IMR-90 (cell line): ENCODE measurements around the gene EFCC1. TPM values are rescaled to one million over a fixed set of nuclear protein-coding genes. Genes with fewer than 3 reads are reported as not detected.
"Not testable (repeated sequence)": the region's sequence is repeated elsewhere in the genome, so short reads cannot be mapped to it uniquely, and the experiment has no call there.

Experiments used
- ATAC-seq: fragments of 200-7000 bp; cut with Tn5 transposase; 2 replicates; pipeline ENCODE4 v1.9.1; 2020; ENCODE audit warnings: low read depth, mild to moderate bottlenecking, moderate library complexity
- BruUV-seq: library from RNA; stranded (reverse); fragments of 400-500 nt; replicated peaks from 2 replicates; lab custom pipeline; 2021; lab: Mats Ljungman, UMichigan
- CTCF ChIA-PET: fragments of 300-600 bp; formaldehyde crosslinking; extraction: SDS; loops from one replicate; lab custom pipeline; 2021; ENCODE audit warnings: antibody characterized with exemption; lab: Yijun Ruan, JAX
- POLR2A ChIA-PET: fragments of 300-600 bp; sonication (Branson Sonifier 250); formaldehyde crosslinking; loops from one replicate; lab custom pipeline; 2022; ENCODE audit warnings: antibody characterized with exemption; ENCODE audit not compliant: unreplicated experiment; lab: Charles Lee
- DNase-seq: peaks from one replicate; pipeline ENCODE4 v3.0.0; 2013
- H2AFZ ChIP-seq: replicated peaks from 2 replicates; pipeline ENCODE3; 2013; ENCODE audit warnings: low read length, mild to moderate bottlenecking; ENCODE audit not compliant: poor library complexity
- H2AK5ac ChIP-seq: 2 replicates; pipeline ENCODE4 v1.6.1; 2013; ENCODE audit warnings: low read depth, low read length, inconsistent platforms
- H2AK9ac ChIP-seq: replicated peaks from 2 replicates; pipeline ENCODE3; 2013; ENCODE audit warnings: mild to moderate bottlenecking, low read depth, low read length, moderate library complexity; ENCODE audit not compliant: poor library complexity
- H2BK120ac ChIP-seq: 2 replicates; pipeline ENCODE4 v1.6.1; 2013; ENCODE audit warnings: low read depth, low read length, inconsistent platforms
- H2BK15ac ChIP-seq: 3 replicates; pipeline ENCODE4 v1.6.1; 2013; ENCODE audit warnings: low read depth, low read length, inconsistent platforms
- H2BK20ac ChIP-seq: 2 replicates; pipeline ENCODE4 v1.6.1; 2013; ENCODE audit warnings: low read depth, mild to moderate bottlenecking, inconsistent platforms, low read length, moderate library complexity
- H2BK5ac ChIP-seq: 2 replicates; pipeline ENCODE4 v1.6.1; 2013; ENCODE audit warnings: mild to moderate bottlenecking, low read depth, low read length, inconsistent platforms; ENCODE audit not compliant: poor library complexity, severe bottlenecking
- H3K14ac ChIP-seq: replicated peaks from 2 replicates; pipeline ENCODE4 v1.6.1; 2013; ENCODE audit warnings: low read depth, low read length, inconsistent platforms
- H3K18ac ChIP-seq: 2 replicates; pipeline ENCODE4 v1.6.1; 2013; ENCODE audit warnings: low read depth, low read length, control low read depth
- H3K23ac ChIP-seq: 2 replicates; pipeline ENCODE4 v1.6.1; 2013; ENCODE audit warnings: low read depth, low read length, inconsistent platforms
- H3K27ac ChIP-seq: 2 replicates; pipeline ENCODE4 v1.5.1; 2013; ENCODE audit warnings: mild to moderate bottlenecking, control low read depth, low read length; ENCODE audit not compliant: insufficient read depth
- H3K27me3 ChIP-seq: 2 replicates; pipeline ENCODE4 v1.6.1; 2013; ENCODE audit warnings: low read length; ENCODE audit not compliant: control insufficient read depth, insufficient read depth
- H3K36me3 ChIP-seq: 2 replicates; pipeline ENCODE4 v1.6.1; 2013; ENCODE audit warnings: low read length, mixed read lengths; ENCODE audit not compliant: control insufficient read depth, insufficient read depth
- H3K4ac ChIP-seq: 2 replicates; pipeline ENCODE4 v1.6.1; 2013; ENCODE audit warnings: low read depth, low read length, inconsistent platforms
- H3K4me1 ChIP-seq: 2 replicates; pipeline ENCODE4 v1.6.1; 2013; ENCODE audit warnings: low read length, mixed read lengths; ENCODE audit not compliant: control insufficient read depth, insufficient read depth
- H3K4me2 ChIP-seq: 2 replicates; pipeline ENCODE4 v1.6.1; 2013; ENCODE audit warnings: low read depth, mild to moderate bottlenecking, control low read depth, low read length, moderate library complexity
- H3K4me3 ChIP-seq: 2 replicates; pipeline ENCODE4 v1.5.1; 2013; ENCODE audit warnings: low read depth, mild to moderate bottlenecking, control low read depth, low read length, moderate library complexity; ENCODE audit not compliant: insufficient read depth
- H3K56ac ChIP-seq: 2 replicates; pipeline ENCODE4 v1.6.1; 2013; ENCODE audit warnings: low read length, inconsistent platforms; ENCODE audit not compliant: insufficient read depth; ENCODE audit errors: extremely low read depth
- H3K79me1 ChIP-seq, 2 experiments: 2 replicates each; pipeline ENCODE4 v1.6.1; 2013; ENCODE audit warnings: low read length in 2 of 2, inconsistent platforms in 1 of 2, low read depth in 1 of 2
- H3K9ac ChIP-seq: 2 replicates; pipeline ENCODE4 v1.6.1; 2013; ENCODE audit warnings: low read depth, low read length, control low read depth
- H3K9me1 ChIP-seq: 2 replicates; pipeline ENCODE4 v1.6.1; 2013; ENCODE audit warnings: low read length, inconsistent platforms; ENCODE audit not compliant: insufficient read depth
- H3K9me3 ChIP-seq: 2 replicates; pipeline ENCODE4 v1.6.1; 2013; ENCODE audit warnings: low read length; ENCODE audit not compliant: control insufficient read depth, insufficient read depth
- H4K20me1 ChIP-seq: 2 replicates; pipeline ENCODE4 v1.6.1; 2013; ENCODE audit warnings: low read length, inconsistent platforms; ENCODE audit not compliant: insufficient read depth
- H4K5ac ChIP-seq: 2 replicates; pipeline ENCODE4 v1.6.1; 2013; ENCODE audit warnings: mild to moderate bottlenecking, low read depth, low read length, control low read depth
- H4K8ac ChIP-seq, 2 experiments: 2 replicates each; pipeline ENCODE4 v1.6.1; 2013; ENCODE audit warnings: low read depth in 2 of 2, low read length in 2 of 2, control low read depth in 1 of 2, inconsistent platforms in 1 of 2
- H4K91ac ChIP-seq: 2 replicates; pipeline ENCODE4 v1.6.1; 2013; ENCODE audit warnings: low read depth, low read length, inconsistent platforms; ENCODE audit not compliant: insufficient read depth
- MAFK ChIP-seq: IDR thresholded peaks from 2 replicates; pipeline ENCODE4 v1.6.1; 2012; ENCODE audit warnings: low read depth, low read length, improper control_type of control experiment
- MAZ ChIP-seq: IDR thresholded peaks from 2 replicates; pipeline ENCODE4 v1.6.1; 2012; ENCODE audit warnings: low read depth, mild to moderate bottlenecking, low read length, improper control_type of control experiment, moderate library complexity, borderline replicate concordance
- POLR2A ChIP-seq: IDR thresholded peaks from 2 replicates; pipeline ENCODE4 v1.6.1; 2012; ENCODE audit warnings: mild to moderate bottlenecking, low read depth, low read length
- RFX5 ChIP-seq: IDR thresholded peaks from 2 replicates; pipeline ENCODE4 v1.8.0; 2012; ENCODE audit warnings: low read depth, mild to moderate bottlenecking, low read length, moderate library complexity
- WGBS, 2 experiments: methylation state at CpG; one replicate each; pipeline versions ENCODE4 v1.1.5 to v1.1.7; 2013; ENCODE audit warnings: missing lambda C conversion rate in 2 of 2; ENCODE audit not compliant: insufficient read length in 1 of 2; ENCODE audit errors: extremely low coverage in 2 of 2; 5-methylcytosine and 5-hydroxymethylcytosine counted together
- dilution Hi-C: fragments of 300-500 bp; cut with HindIII; formaldehyde crosslinking; loops from one replicate; pipeline ENCODE4 v1.14.3; 2018; ENCODE audit warnings: low sequenced_read_pairs; ENCODE audit not compliant: unreplicated experiment
- in situ Hi-C: fragments of 300-500 bp; cut with MboI; formaldehyde crosslinking; loops from 3 replicates; pipeline ENCODE4 v1.14.3; 2019; ENCODE audit warnings: low sequenced_read_pairs, inconsistent platforms, mixed read lengths
- intact Hi-C: fragments of 100-400 bp; cut with micrococcal nuclease; formaldehyde crosslinking; loops from 2 replicates; pipeline ENCODE4 v1.10.0; 2022
- polyA plus RNA-seq, 3 experiments: library from polyadenylated mRNA; depleted of rRNA; stranded (reverse); fragments of >200 nt; gene quantifications; 2 replicates each; pipeline ENCODE4 v1.2.3, GENCODE V29; 2012; ENCODE audit warnings: low replicate concordance in 1 of 3
- total RNA-seq: library from RNA; depleted of rRNA; stranded (reverse); fragments of >200 nt; gene quantifications from 2 replicates; pipeline ENCODE4 v1.2.3, GENCODE V29; 2012

The EFCC1 gene
- total and polyA plus RNA-seq, 2 of the 4 experiments (the other 2 are of a cell fraction) = not detected

GRCh38 chr3:129065720-129066073 lies 64.6 kb downstream of the EFCC1 start:
- intact Hi-C loops = no loop called here
- WGBS, 2 experiments = no CpG with 5 or more reads among the region's 4 CpGs
- POLR2A ChIA-PET = no interaction called here

GRCh38 chr3:129067719-129068118 lies 66.6 kb downstream of the EFCC1 start:
- H3K27me3 ChIP-seq = peaks cover 30% of the 10 kb centered on the region
- H3K4ac ChIP-seq, H3K14ac ChIP-seq, H3K9me1 ChIP-seq, ATAC-seq, H2AK5ac ChIP-seq, H3K4me3 ChIP-seq, H4K20me1 ChIP-seq, H2BK120ac ChIP-seq, H3K9me3 ChIP-seq, H3K4me2 ChIP-seq, H3K4me1 ChIP-seq, H3K23ac ChIP-seq, dilution Hi-C loops, H3K9ac ChIP-seq, H2BK5ac ChIP-seq, intact Hi-C loops, in situ Hi-C loops, H2AK9ac ChIP-seq, H3K79me1 ChIP-seq, H4K5ac ChIP-seq, DNase-seq, H3K18ac ChIP-seq, H2BK15ac ChIP-seq, H4K8ac ChIP-seq, H4K91ac ChIP-seq, H3K36me3 ChIP-seq, BruUV-seq, H3K56ac ChIP-seq, POLR2A ChIA-PET, H3K27ac ChIP-seq, H2BK20ac ChIP-seq, H2AFZ ChIP-seq: not testable (repeated sequence)
- CTCF ChIA-PET = interaction anchor here (0.9 to 2.0 kb wide), 2 partner anchors 14 to 98 kb away, joined by 3 to 8 read pairs; no protein-coding TSS in a partner anchor
- WGBS, 2 experiments = 90% methylated on average over 2 of the region's 7 CpGs; no CpG with 5 or more reads in 1 of the 2 experiments

More at GRCh38 chr3:129065720-129066073, 64.6 kb downstream of the EFCC1 start:
- H2BK120ac ChIP-seq = no peak overlapping the region
- dilution Hi-C loops (no loop called here), in situ Hi-C loops (no loop called here)
- H3K9ac ChIP-seq = no peak overlapping the region
- H3K36me3 ChIP-seq = no peaks in the 10 kb centered on the region
- no peak overlapping the region for H2BK5ac ChIP-seq
- H3K9me3 ChIP-seq = peaks cover 7% of the 10 kb centered on the region
- no peaks in the 10 kb centered on the region for H3K9me1 ChIP-seq
- DNase-seq = no peak
- H4K8ac ChIP-seq = no peak overlapping the region
- no peak overlapping the region for H3K18ac ChIP-seq
- H4K91ac ChIP-seq = no peak overlapping the region
- no TSS peak for BruUV-seq
- H3K23ac ChIP-seq = no peak overlapping the region
- no peak overlapping the region for H2AK5ac ChIP-seq
- H4K5ac ChIP-seq = no peak overlapping the region
- no peaks in the 10 kb centered on the region; the same call in 1 of the 2 replicates for H3K4me1 ChIP-seq
- H3K4me3 ChIP-seq = no peak overlapping the region
- H3K4ac ChIP-seq = no peak overlapping the region
- H3K56ac ChIP-seq = no peak overlapping the region
- no peak overlapping the region for H3K14ac ChIP-seq
- no peak overlapping the region for H2BK20ac ChIP-seq
- H3K27me3 ChIP-seq = peaks cover 24% of the 10 kb centered on the region
- H3K4me2 ChIP-seq = no peak overlapping the region
- H2AK9ac ChIP-seq = no peak overlapping the region
- TF ChIP-seq RFX5 (no peak), MAFK (no peak), POLR2A (no peak), MAZ (no peak)
- ATAC-seq = no peak
- no peak overlapping the region for H3K27ac ChIP-seq
- no peaks in the 10 kb centered on the region for H4K20me1 ChIP-seq
- no peak overlapping the region for H2AFZ ChIP-seq
- H3K79me1 ChIP-seq = no peaks in the 10 kb centered on the region
- CTCF ChIA-PET = no interaction called here
- no peak overlapping the region for H2BK15ac ChIP-seq
